ENCODE results near the gene TTC7B.

DNA sequence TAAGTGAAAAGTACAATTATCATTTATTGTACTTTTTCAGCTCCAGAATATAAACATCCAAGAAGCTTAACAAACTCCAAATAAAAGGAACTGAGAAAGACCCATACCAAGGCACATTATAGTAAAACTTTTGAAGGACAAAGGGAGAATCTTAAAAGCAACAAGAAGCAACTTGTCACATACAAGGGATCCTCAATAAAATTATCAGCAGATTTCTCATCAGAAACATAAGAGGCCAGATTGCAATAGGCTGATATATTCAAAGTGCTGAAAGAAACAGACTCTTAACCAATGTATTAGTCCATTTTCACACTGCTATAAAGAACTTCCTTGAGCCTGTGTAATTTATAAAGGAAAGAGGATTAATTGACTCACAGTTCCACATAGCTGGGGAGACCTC lies 48.3 kb downstream of the TTC7B start:
- TF ChIP-seq, protein P1, sequence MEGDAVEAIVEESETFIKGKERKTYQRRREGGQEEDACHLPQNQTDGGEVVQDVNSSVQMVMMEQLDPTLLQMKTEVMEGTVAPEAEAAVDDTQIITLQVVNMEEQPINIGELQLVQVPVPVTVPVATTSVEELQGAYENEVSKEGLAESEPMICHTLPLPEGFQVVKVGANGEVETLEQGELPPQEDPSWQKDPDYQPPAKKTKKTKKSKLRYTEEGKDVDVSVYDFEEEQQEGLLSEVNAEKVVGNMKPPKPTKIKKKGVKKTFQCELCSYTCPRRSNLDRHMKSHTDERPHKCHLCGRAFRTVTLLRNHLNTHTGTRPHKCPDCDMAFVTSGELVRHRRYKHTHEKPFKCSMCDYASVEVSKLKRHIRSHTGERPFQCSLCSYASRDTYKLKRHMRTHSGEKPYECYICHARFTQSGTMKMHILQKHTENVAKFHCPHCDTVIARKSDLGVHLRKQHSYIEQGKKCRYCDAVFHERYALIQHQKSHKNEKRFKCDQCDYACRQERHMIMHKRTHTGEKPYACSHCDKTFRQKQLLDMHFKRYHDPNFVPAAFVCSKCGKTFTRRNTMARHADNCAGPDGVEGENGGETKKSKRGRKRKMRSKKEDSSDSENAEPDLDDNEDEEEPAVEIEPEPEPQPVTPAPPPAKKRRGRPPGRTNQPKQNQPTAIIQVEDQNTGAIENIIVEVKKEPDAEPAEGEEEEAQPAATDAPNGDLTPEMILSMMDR (IDR thresholded peaks at IDR 0.05; ENCODE audit: insufficient read depth, low read length), result no peak
- TF ChIP-seq, protein P2, sequence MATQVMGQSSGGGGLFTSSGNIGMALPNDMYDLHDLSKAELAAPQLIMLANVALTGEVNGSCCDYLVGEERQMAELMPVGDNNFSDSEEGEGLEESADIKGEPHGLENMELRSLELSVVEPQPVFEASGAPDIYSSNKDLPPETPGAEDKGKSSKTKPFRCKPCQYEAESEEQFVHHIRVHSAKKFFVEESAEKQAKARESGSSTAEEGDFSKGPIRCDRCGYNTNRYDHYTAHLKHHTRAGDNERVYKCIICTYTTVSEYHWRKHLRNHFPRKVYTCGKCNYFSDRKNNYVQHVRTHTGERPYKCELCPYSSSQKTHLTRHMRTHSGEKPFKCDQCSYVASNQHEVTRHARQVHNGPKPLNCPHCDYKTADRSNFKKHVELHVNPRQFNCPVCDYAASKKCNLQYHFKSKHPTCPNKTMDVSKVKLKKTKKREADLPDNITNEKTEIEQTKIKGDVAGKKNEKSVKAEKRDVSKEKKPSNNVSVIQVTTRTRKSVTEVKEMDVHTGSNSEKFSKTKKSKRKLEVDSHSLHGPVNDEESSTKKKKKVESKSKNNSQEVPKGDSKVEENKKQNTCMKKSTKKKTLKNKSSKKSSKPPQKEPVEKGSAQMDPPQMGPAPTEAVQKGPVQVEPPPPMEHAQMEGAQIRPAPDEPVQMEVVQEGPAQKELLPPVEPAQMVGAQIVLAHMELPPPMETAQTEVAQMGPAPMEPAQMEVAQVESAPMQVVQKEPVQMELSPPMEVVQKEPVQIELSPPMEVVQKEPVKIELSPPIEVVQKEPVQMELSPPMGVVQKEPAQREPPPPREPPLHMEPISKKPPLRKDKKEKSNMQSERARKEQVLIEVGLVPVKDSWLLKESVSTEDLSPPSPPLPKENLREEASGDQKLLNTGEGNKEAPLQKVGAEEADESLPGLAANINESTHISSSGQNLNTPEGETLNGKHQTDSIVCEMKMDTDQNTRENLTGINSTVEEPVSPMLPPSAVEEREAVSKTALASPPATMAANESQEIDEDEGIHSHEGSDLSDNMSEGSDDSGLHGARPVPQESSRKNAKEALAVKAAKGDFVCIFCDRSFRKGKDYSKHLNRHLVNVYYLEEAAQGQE (IDR thresholded peaks at IDR 0.05; ENCODE audit: insufficient replicate concordance, low read depth), result no peak

All from HL-60 (cell line).